Large intestine (tissue), 3 donors: ENCODE results near the gene ARR3. TPM values are rescaled to one million over a fixed set of nuclear protein-coding genes. Genes with fewer than 3 reads are reported as not detected.
"Not testable (repeated sequence)": the region's sequence is repeated elsewhere in the genome, so short reads cannot be mapped to it uniquely, and the experiment has no call there.

Experiments
- DNase-seq, 2 donors: peaks; one replicate each; pipeline versions ENCODE4 v3.0.0 to v3.0.0-alpha.2; 2013
- H3K27ac ChIP-seq: one replicate; pipeline ENCODE4 v1.5.1; 2013; ENCODE audit warnings: low read length
- H3K27me3 ChIP-seq: 2 replicates; pipeline ENCODE4 v1.6.1; 2013; ENCODE audit warnings: low read length; ENCODE audit not compliant: control insufficient read depth, insufficient read depth
- H3K36me3 ChIP-seq: 2 replicates; pipeline ENCODE4 v1.6.1; 2013; ENCODE audit warnings: low read length; ENCODE audit not compliant: control insufficient read depth, insufficient read depth
- H3K4me1 ChIP-seq: one replicate; pipeline ENCODE4 v1.6.1; 2013; ENCODE audit warnings: low read length; ENCODE audit not compliant: control insufficient read depth, insufficient read depth
- H3K4me3 ChIP-seq: one replicate; pipeline ENCODE4 v1.5.1; 2013; ENCODE audit warnings: low read length
- H3K9me3 ChIP-seq: one replicate; pipeline ENCODE4 v1.6.1; 2013; ENCODE audit warnings: mild to moderate bottlenecking, low read depth, low read length, moderate library complexity; ENCODE audit not compliant: control insufficient read depth
- WGBS: methylation state at CpG from one replicate; pipeline ENCODE4 v1.1.5; 2013; ENCODE audit warnings: low lambda C conversion rate; ENCODE audit not compliant: insufficient coverage; 5-methylcytosine and 5-hydroxymethylcytosine counted together
- polyA plus RNA-seq: library from polyadenylated mRNA; unstranded; fragments of 120-200 nt; gene quantifications from one replicate; pipeline ENCODE4 v1.2.1, GENCODE V29; 2013

Gene ARR3
- polyA plus RNA-seq, 1 donor, result 0.43 TPM

DNA sequence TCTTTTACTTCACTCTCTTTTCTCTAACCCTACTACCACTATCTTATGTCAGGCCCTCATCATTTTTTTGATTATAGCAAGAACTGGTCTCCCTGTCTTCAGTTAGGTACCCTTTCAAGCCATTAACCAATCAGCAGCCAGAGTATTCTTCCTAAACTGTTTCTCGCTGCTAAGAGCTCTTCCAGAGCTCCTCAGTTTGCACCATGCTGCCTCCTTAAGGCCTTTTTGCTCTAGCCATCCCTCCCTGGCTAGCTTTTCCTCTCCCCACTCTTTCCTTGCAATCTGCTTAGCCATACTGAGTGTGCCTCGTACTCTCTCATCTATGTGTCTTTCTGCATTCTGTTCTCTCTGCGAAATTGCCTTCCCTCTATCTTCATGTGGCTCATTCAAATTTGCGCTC is 54.6 kb downstream of the ARR3 start:
- H3K27ac ChIP-seq, result no peak overlapping the region
- H3K27me3 ChIP-seq, result no peaks in the 10 kb centered on the region
- H3K4me3 ChIP-seq, result no peak overlapping the region
- WGBS, result no CpG with 5 or more reads among the region's 4 CpGs
- no peaks in the 10 kb centered on the region for H3K9me3 ChIP-seq
- no peak for DNase-seq
- no peaks in the 10 kb centered on the region for H3K36me3 ChIP-seq
- no peaks in the 10 kb centered on the region for H3K4me1 ChIP-seq

DNA sequence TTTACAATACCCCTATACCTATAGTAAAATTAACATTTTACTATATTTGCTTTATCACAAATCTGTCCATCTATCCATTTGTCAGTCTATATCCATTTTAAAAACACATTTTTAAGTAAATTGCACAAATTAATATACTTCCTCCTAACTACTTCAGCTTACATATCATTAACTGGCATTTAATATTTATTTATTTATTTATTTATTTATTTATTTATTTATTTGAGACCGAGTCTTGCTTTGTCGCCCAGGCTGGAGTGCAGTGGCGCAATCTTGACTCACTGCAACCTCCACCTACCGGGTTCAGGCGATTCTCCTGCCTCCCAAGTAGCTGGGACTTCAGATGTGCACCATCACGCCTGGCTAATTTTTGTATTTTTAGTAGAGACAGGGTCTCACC is 55.5 kb downstream of the ARR3 start:
- not testable (repeated sequence) for DNase-seq, H3K4me1 ChIP-seq, H3K4me3 ChIP-seq, H3K27ac ChIP-seq, H3K9me3 ChIP-seq, H3K36me3 ChIP-seq, H3K27me3 ChIP-seq
- WGBS, result no CpG with 5 or more reads among the region's 6 CpGs

- Histone ChIP-seq H3K4me3 (no peak overlapping the region), H3K9me3 (no peaks in the 10 kb centered on the region), H3K36me3 (no peaks in the 10 kb centered on the region), H3K4me1 (no peaks in the 10 kb centered on the region), H3K27me3 (no peaks in the 10 kb centered on the region), H3K27ac (no peak overlapping the region)
- no CpG with 5 or more reads among the region's 2 CpGs for WGBS
- no peak for DNase-seq
Observed at GRCh38 chrX:70324326-70324725, 56.2 kb downstream of the ARR3 start.

DNA sequence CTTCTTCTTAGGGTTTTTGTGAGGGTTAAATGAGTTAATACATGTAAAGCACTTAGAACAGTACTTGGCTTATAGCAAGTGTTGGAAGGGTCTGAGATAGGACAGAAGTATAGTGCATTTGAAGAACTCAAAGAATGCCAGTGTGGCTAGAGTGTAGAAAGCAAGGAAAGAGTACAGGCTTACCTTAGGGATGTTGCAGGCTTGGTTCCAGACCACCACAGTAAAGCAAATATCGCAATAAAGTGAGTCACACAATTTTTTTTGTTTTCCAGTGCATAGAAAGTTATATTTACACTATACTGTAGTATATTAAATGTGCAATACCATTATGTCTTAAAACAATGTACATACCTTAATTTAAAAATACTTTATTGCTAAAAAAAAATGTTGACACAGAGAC is 63.0 kb downstream of the ARR3 start:
- DNase-seq, result no peak
- no CpG with 5 or more reads among the region's 1 CpG for WGBS
- H3K4me3 ChIP-seq, result no peak overlapping the region
- H3K27ac ChIP-seq, result no peak overlapping the region
- H3K9me3 ChIP-seq, result no peaks in the 10 kb centered on the region
- no peaks in the 10 kb centered on the region for H3K36me3 ChIP-seq
- H3K4me1 ChIP-seq, result no peaks in the 10 kb centered on the region
- H3K27me3 ChIP-seq, result no peaks in the 10 kb centered on the region

Other genes with a start within 250 kb of the ARR3 start
- gene AWAT2, start 218.4 kb upstream of the ARR3 start, polyA plus RNA-seq, result not detected
- not detected for gene OTUD6A, start 205.9 kb upstream of the ARR3 start, polyA plus RNA-seq
- gene IGBP1, start 134.9 kb upstream of the ARR3 start, polyA plus RNA-seq, result 141 TPM
- not detected for gene DGAT2L6, start 90.9 kb upstream of the ARR3 start, polyA plus RNA-seq
- gene AWAT1, start 33.7 kb upstream of the ARR3 start, polyA plus RNA-seq, result 0.18 TPM
- 2.6 TPM for gene P2RY4, start 8.1 kb upstream of the ARR3 start, polyA plus RNA-seq
- gene RAB41, start 13.8 kb downstream of the ARR3 start, polyA plus RNA-seq, result 0.69 TPM
- gene PDZD11, start 21.6 kb downstream of the ARR3 start, polyA plus RNA-seq, result 48.6 TPM
- gene KIF4A, start 21.8 kb downstream of the ARR3 start, polyA plus RNA-seq, result 7.7 TPM
- 19.9 TPM for gene GDPD2, start 155.0 kb downstream of the ARR3 start, polyA plus RNA-seq
- 37.4 TPM for gene DLG3, start 176.5 kb downstream of the ARR3 start, polyA plus RNA-seq